T-helper 9 cell (primary cell): Measurements from ENCODE around the gene DOCK8.

Experiments
- DNase-seq: peaks from one replicate; pipeline ENCODE4 v3.0.0-alpha.2; 2020

Gene DOCK8

DNA sequence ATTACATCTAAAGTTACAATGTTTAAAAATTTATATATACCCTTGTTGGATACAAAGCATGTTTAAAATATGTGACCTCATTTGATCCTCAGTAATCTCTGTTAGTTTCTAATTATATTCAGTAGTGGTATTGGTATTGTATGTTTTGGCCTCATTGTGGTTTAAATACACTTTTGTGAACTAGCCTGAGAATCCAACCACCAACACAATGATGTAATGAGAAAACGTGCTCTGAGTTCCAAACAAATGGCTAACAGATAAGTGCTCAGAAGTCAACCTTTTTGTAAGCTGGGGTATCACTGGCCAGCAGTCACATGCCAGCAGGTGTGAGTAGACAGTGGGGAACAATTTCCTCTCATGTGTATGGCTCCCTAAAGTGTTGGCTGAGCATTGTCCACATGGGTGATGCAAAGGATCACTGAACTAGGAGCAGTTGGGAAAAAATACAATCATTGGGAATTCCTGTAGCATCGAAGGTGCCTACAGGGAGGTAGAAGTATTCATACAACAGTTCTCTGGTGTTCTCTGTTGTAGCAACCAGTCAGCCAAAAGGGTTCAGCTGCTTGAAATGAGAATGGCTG is 56.1 kb downstream of the DOCK8 start:
- DNase-seq, result no peak

DNA sequence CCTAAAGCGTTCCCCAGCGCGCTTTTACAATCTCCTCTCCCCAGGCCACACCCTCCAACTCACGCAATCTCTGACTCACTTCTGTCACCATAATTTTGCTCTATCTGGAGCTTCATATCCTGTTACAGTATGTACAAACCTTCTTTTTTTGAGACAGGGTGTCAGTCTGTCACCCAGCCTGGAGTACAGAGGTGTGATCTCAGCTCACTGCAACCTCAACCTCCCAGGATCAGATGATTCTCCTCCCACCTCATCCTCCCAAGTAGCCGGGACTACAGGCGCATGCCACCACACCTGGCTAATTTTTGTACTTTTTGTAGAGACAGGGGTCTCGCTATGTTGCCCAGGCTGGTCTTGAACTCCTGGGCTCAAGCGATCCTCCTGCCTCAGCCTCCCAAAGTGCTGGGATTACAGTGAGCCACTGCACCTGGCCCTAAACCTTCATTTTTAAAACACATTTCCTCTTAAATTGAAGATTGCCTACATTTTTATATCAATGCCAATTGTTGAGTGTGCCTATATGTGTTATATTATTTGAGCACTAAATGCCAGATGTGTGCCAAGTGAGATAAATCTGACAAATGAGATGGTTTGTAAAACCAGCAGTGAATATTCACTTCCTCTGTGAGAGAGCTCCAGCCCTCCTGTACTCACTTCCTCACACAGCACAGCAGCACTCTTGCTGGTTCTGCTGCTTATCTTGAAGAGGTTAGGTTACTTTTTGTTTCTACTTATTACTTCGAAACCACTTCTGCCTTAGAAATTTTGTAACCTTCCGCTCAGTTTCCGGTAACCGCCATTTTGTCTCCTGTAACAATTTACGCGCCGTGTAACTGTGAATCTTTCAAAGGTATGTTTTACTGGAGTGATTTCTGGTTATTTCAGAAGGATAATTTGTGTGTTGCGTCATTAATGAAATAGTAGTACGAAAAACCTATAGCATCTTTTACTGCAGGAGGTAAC is 57.9 kb downstream of the DOCK8 start:
- peak; percentile 65 for DNase-seq

DNA sequence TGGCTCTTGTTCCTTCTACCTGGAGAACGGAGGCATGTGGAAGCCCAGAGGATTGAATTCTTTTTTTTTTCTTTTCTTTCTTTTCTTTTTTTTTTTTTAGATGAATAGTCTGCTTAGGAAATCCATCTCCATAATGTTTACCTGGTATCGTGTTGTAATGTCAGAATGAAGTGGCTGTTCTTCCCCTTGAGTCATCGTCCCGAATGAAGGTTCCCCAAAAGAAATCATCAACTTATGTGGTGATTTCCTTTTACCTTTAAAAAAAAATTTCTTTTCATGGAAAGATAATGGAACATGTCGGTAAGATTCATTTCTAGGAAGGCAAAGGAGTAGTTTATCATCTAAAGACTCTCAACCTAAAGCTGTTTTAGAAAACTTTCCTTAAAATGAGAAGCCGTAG is 59.7 kb downstream of the DOCK8 start:
- DNase-seq, result no peak

DNA sequence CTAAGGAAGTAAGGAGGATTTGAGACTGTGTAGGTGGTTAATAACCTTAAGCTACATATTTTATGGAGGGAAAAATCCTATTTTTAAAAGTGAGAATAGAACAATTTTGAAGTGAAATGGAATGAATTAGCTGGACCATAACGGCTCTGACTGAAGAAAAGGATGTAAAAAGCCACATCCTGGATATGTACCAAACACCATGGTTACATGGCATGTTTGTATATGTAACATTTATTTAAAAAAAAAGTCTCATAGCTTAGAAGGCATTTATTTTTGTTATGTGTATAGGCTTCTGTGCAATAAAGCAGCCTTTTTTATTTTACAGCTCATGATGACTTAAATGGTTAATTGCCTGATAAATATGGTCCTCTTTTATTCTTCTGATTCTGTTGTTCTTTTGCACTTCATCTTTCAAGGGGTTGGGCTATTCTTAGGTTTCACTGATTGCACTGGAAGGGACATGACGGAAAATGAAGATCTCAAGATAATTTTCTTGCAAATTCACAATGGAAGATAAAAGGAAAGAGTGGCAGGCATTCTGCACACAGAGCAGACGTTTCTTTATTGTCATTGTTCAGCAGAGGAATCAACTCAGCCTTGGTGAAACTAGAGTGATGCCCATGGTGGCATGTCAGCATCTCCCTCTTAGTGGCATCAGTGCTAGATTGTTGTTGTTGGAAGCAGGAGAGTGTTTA is 63.1 kb downstream of the DOCK8 start:
- no peak for DNase-seq

DNA sequence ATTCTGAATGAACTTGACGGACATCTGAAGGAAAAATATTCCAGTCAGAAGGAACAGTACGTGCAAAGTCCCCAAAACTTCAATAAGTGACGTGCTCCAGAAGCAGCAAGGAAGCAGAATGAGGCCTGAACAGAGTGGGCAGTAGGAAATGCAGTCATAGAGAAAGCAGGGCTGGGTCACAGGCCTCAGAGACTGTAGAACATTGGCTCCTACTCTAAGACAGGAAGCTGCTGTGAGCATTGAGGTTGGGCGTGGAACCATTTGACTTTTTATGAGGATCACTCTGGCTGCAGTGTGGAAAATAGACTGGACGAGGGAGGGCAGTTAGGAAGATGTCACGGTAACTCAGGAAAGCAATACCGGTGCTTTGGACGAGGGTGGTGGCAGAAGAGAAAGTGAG is 64.0 kb downstream of the DOCK8 start:
- peak; percentile 12 for DNase-seq

DNA sequence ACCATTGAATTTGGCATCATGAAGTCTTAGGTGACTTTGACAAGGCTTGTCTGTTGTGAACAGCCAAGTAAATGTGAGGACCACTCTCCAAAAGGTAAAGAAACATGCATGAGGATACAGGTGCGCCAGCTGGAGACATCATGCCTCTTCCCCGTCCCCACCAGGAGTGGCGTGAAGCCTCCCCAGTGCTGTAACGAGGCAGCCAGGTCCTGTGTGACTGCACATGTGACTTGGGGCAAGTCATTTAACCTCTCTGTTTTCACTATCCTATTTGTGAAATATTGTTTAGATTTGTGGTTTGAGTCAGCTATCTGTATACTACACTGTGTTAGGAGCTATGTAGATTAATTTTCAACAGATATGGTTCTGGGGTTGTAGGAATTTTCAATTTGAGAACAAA is 65.0 kb downstream of the DOCK8 start:
- no peak for DNase-seq

DNA sequence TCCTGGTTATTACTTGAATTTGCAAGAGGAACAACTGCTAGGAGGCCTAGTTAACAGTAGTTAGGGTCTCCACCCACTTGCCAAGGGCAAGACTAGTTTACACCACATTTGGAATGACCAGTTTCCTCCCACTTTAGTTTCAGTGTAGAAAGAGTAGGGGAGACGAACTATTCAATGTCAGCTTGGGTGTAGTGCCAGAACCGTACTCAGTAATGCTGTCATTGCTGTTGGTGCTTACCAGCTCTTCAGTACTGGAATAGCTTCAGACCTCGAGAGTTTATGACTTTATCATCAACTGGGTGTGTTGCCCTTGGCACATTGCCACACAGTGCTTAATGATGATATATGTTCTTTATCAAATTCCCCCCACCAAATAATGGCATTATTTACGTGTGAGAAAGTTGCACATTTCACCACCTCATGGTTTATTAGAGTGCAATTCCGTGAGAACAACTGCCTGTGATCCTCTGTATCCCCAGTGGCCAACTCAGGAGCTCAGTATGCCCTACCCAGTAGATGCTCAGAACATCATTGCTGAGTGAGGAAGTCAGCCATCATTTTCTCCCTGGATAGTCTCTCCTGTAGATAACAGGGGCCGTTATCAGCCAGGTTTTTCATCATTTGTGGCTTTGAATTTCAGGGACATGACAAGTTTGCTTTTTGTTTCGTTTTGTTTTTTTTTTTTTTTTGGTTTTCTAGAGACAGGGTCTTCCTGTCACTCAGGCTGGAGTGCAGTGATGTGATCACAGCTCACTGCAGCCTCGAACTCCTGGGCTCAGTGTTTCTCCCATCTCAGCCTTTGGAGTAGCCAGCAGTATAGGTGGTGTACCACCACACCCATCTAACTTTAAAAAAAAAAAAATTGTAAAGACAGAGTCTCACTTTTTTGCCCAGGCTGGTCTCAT is 67.3 kb downstream of the DOCK8 start:
- no peak for DNase-seq

DNA sequence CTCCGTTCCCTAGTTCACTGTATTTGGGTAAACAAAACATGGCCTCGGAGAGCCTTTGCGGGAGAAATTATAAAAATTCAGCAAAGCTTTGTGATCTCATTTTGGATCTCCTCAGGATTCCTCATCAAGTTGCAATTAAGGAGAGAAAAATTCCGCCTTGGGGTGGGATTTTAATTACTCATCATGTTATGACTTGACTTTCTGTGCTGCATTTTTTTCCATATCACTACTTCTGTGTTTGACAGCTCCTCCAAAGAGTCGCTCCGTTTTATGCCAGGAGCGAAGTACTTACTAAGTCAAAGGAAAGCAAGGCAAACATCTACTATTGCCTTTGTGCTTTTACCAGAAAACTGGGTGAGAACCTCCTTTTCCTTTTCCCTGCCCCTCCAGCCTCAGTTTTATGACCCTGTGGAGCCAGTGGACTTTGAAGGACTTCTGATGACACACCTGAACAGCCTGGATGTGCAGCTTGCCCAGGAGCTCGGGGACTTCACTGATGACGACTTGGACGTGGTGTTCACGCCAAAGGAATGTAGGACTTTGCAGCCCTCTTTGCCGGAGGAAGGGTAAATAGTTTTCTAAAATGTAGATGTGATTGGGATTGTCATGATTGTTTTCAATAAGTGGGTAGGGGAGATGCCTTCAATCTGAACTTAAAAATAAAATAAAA is 71.5 kb downstream of the DOCK8 start:
- no peak for DNase-seq

DNA sequence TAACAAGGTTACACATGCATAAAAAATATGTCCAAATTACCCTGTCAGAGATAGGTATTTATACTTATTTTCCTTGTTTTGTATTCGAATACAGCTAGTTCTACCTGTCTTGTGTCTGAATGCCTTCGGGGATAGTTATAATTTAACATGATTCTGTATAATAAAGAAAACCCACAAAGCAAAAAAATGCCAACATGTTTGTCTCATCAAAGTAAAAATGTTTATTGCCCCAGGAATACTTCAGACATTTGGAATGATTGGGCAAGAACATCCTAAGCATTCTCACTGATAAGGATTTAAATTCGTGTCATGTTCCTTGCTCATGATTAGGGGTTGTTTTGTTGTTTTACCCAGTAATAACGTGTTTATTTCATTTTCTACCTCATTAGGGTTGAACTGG is 74.5 kb downstream of the DOCK8 start:
- no peak for DNase-seq

DNA sequence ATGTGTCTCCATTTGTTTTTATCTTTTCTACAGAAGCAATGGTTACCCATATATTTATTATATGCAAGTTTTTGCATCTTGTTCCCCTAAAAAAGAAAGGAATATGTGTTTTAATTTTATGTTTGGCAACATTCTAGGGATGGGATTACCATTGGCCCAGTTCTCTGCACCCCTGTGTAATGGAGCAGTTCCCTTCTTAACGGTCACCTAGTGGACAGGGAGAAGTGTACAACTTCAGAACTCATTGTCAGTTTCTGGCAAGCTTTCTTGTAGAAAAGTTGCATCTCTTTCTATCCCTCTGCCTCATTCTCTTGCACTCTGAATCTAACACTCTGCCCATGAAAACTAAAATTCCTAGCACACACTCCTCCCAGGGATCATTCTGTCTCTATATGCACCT is 78.2 kb downstream of the DOCK8 start:
- DNase-seq, result no peak

DNA sequence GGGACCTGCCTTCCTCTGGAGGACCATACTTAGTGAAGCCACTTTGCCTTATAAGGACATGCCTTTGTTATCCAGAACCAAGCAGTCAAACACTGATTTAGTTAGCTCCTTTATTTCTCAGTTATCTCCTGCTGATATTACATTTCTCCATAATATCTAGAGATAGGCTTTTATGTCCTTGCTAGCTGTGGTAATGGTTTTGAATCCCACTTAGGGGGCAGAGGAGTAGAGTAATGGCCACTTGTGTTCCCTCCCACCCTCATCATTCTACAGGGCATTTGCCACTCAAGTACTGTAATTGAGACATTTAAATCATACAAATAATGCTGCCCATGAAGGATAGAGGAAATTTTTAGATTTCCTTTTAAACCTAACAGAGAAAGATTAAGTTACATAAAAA is 80.9 kb downstream of the DOCK8 start:
- no peak for DNase-seq

DNA sequence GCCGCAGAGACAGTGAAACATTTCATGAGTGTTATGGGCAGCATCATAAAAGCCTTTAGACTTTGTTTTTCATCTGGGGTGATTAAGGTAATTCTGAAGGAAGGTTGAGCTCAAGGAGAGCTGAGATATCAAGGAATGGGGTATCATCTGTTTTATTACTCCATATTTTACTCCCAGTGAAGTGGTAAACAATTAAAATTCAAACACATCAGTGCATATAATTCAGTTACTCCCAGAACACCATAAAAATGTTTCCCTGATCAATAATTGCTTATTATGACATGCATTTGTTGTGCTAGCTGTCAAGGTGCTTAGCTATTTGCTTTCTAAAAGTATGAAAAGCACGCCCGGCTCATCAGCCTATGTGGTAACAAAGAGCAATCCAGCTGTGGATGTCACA is 81.7 kb downstream of the DOCK8 start:
- DNase-seq, result no peak

DNA sequence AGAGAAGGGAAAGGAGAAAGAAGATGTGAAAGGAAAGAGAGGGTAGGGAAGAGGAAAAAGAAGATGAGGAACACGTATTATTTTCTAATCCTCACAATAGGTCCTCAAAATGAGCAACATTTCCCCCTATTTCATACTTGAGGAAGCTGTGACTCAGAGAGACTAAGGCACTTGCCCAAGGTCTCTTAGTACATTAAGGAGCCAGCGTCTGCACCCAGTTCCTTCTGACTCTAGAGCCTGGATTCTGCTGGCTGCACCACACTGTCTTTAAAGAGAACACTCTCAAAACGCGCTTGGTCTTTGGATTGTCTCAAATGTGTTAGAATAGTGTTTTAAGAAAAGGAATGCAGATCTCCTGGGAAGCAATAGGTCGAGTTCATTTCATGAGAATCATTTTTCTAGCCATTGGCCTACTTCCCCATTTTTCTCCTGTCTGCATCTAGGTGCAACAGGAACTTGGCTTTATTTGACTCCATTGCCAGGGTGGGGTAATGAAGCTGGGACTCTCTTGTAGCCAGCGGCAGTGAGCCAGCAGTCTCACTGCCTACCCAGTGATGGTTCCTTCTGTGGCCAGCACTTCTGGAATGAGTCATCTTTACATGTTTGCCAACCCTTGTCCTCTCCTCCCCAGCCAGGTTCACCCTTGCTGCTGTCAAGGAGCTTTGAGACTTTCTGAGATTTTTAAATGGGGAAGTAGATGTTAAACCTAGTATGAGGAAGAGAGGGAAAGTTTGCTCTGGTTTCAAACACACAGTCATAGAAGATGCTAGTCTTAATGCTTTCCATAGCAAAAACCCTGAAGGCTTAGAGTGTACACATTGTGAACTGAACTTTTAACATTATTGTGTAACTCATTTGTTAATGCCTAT is 82.7 kb downstream of the DOCK8 start:
- DNase-seq, result no peak

DNA sequence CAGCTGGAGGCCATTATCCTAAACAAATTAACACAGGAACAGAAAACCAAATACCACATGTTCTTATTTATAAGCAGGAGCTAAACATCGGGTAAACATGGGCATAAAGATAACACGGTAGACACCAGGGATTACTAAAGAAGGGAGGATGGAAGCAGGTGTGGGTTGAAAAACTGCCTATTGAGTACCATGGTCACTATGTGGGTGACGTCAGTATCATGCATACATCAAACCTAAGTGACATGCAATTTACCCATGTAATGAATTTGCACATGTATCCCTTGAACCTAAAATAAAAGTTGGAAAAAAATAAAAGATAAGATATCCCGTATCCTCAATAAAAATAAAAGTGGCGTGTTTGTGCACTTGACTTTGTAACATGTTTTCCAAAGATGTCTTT is 88.8 kb downstream of the DOCK8 start:
- no peak for DNase-seq

DNA sequence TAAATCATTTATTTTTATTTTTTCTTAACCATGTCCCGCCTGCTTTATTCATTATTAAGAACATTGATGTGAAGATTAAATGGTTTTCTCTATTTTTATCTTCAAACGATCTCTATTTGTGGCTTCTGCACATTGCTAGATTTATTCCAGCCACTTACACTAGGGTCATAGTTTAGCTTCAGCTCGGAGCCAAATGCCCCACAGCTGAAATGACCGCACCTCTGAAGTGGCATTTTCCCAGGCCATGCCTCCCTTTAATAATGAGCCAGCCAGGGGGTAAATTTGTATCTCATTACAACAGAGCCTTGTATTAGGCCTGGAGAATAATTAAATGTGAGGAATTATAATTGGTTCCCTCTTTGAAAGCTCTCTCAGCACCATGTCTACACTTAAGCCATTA is 89.4 kb downstream of the DOCK8 start:
- DNase-seq, result no peak

DNA sequence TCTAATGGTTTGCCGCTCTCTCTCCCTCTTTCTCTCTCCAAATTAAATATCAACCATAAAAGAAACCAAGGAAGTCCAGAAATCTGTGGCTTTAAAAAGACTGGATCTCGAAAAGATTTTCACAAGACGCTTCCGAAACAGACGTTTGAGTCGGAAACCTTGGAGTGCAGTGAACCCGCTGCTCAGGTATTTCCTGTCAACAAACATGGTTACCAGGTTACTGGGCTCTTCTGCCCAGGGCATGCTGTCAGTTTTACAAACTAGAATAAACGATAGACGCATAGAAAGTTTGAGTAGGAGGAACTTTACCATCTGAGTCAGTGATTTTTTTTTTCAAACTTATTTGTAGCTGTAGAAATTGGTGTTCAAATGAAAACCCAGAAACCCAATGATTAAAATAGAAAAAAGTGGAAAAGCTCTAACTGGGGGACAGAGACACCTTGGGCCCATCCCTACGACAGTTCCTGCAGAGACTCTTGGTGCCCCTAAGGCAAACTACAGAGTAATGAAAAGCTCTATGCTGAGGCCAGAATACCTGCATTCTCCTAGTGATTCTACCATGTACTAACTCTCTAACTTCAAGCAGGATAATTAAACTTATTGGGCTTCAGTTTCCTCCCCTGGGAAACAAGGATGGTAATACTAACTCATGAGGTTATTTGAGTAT is 90.0 kb downstream of the DOCK8 start:
- DNase-seq, result no peak

DNA sequence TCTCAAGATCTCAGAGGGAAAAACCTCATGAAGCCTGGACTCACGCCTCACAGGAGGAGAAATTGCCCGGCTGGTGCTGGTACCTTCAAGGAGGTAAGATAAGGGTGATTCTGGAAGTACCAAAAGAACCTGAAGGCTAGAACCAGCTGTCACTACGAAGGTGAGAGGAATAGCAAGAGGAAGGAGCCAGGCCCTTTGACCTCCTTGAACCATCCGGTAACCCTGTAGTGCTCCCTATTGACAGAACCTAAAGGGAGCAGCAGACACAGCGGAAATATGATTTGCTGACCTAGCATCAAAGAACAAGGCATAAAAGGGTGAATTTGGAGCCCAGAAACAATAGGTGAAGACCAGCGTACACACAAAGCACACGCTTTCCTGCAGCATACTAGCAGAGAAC is 92.2 kb downstream of the DOCK8 start:
- DNase-seq, result peak; percentile 15

DNA sequence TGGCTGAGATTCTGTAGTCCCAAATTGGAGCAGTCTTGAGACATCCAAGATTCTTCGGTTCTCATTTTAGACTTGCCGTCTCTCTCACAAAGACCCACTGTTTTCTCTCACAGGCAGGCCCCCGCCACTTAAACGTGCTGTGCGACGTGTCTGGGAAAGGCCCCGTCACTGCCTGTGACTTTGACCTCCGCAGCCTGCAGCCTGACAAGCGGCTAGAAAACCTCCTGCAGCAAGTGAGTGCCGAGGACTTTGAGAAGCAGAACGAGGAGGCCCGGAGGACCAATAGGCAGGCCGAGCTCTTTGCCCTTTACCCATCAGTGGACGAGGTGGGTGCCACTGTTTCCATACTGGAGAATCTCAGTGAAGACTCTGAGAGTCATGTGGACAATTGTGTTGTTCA is 97.2 kb downstream of the DOCK8 start:
- no peak for DNase-seq

DNA sequence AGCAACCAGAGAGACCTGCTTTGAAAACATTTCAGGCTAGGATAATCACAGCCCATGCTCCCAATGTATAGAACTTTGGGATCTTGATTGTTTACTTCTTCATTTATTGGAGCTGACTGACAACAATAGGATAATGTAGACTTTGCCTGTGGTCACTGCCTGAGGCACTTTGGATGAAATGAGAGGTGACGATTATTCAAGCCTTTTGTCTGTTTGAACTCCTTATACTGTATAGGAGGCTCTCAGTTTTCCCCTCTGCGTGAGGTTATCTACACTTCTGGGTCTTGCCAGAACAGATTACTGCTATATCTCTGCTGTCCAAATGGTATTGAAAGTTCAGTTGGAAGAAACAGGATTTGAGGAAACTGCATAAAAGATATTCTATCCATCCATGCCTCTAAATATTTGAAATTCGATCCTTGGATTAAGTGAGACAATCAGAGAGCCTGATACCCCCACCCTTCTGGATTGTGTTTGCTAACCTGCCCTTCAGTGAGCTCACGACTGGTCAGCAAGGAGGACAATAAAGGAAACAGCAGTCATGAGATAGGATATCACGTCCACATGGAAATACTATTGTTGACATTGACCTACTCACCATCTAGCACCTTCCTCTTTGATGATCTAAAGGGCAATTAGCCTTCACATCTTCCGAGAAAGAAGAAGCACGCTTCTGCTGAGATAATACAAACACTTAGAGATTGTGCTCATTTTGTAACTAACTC is 98.1 kb downstream of the DOCK8 start:
- DNase-seq, result no peak
